Memory B cell (primary cell): ENCODE data around the gene MAP4K3.

Experiments
- ATAC-seq: fragments of 150-1000 bp; cut with Tn5 transposase; 2 replicates; pipeline ENCODE4 v1.10.0; 2021; ENCODE audit warnings: low read depth, mild to moderate bottlenecking, moderate library complexity
- DNase-seq, 2 donors: peaks; one replicate each; pipeline ENCODE4 v3.0.0; 2022; ENCODE audit warnings: low spot score in 2 of 2
- H3K27ac Mint-ChIP-seq: one replicate; pipeline ENCODE4 v1.8.0; 2022; ENCODE audit warnings: mild to moderate bottlenecking, moderate library complexity, mixed read lengths
- H3K27me3 Mint-ChIP-seq: one replicate; pipeline ENCODE4 v1.8.0; 2022; ENCODE audit warnings: mixed read lengths
- H3K36me3 Mint-ChIP-seq: one replicate; pipeline ENCODE4 v1.8.0; 2022; ENCODE audit warnings: mild to moderate bottlenecking, mixed read lengths
- H3K4me1 Mint-ChIP-seq: one replicate; pipeline ENCODE4 v1.8.0; 2022; ENCODE audit warnings: mixed read lengths
- H3K4me3 Mint-ChIP-seq: one replicate; pipeline ENCODE4 v1.8.0; 2022; ENCODE audit warnings: mild to moderate bottlenecking, moderate library complexity, mixed read lengths
- H3K9me3 Mint-ChIP-seq: one replicate; pipeline ENCODE4 v1.8.0; 2022; ENCODE audit warnings: mixed read lengths

MAP4K3 gene

DNA sequence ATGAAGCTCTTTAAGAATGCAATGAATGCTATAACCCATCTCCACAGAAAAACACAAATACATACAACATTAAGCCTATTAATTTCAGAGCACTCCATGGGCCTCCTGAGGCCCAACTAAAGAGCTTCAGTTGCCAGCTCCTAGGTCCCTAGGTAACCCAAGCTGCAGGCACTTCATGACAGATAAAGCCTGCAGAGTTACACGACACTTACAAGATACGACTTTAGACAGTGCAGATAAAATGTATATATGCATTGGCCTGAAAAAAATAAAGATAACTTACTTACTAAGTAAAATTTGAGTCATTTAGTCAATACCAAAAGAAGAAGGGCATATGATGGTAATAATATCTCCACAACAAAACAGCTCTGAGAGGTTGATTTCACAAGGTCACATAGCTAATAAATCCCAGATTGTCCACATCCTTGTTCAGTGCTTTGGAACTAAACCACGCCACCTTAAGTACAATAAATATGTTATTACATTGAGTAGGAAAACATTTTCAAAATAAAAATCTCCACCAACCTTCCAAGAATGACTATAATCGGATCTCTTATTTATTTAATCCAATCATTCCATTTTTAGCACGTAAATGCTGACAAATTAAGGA lies 3.4 kb downstream of the MAP4K3 start:
- no peaks in the 10 kb centered on the region for H3K27me3 Mint-ChIP-seq
- DNase-seq (no peak), ATAC-seq (no peak)
- no peaks in the 10 kb centered on the region for H3K9me3 Mint-ChIP-seq
- H3K36me3 Mint-ChIP-seq: no peaks in the 10 kb centered on the region
- H3K4me3 Mint-ChIP-seq: no peak overlapping the region
- H3K4me1 Mint-ChIP-seq: peaks cover 9% of the 10 kb centered on the region
- H3K27ac Mint-ChIP-seq: no peak overlapping the region

DNA sequence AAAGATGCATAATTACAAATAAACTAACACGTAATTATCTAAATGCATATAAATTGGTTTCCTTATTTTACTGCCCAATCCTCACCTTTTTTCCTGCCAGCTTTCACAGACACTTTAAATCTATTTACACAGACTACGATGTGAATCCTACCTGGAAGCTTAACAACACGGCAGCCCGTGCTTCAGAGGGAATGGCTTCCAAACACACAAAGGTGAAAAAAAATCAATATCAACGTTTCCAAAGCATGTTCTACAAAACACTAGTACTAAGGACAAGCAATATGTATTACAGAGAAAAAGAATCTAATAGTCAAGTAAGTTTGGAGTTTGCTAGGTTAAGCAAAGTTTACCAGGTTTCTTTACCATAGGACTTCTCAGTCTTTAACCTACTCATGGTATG lies 4.4 kb downstream of the MAP4K3 start:
- no peak overlapping the region for H3K4me3 Mint-ChIP-seq
- no peaks in the 10 kb centered on the region for H3K9me3 Mint-ChIP-seq
- ATAC-seq (no peak), DNase-seq (no peak)
- H3K36me3 Mint-ChIP-seq: no peaks in the 10 kb centered on the region
- H3K4me1 Mint-ChIP-seq: peaks cover 9% of the 10 kb centered on the region
- H3K27me3 Mint-ChIP-seq: no peaks in the 10 kb centered on the region
- no peak overlapping the region for H3K27ac Mint-ChIP-seq

GRCh38 chr2:39431592-39432316 lies 5.3 kb downstream of the MAP4K3 start:
- ATAC-seq (no peak), DNase-seq (no peak)
- H3K4me1 Mint-ChIP-seq: peaks cover 12% of the 10 kb centered on the region
- H3K4me3 Mint-ChIP-seq: no peak overlapping the region
- no peaks in the 10 kb centered on the region for H3K27me3 Mint-ChIP-seq
- no peaks in the 10 kb centered on the region for H3K36me3 Mint-ChIP-seq
- no peak overlapping the region for H3K27ac Mint-ChIP-seq
- H3K9me3 Mint-ChIP-seq: no peaks in the 10 kb centered on the region

DNA sequence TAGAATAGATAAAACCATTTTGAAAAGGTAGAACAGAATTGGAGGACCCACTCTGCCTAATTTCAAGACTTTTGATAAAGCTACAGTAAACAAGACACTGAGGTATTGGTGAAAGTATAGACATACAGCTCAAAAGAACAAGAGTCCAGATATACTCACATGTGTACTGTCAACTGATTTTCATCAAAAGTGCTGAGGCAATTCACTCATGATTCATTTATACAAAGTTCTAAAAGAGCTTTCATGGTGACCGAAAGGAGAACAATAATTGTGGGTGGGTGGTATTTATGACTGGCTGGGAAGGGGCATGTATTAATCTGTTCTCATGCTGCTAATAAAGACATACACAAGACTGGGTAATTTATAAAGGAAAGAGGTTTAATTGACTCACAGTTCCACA lies 7.3 kb downstream of the MAP4K3 start:
- Mint-ChIP-seq H3K36me3 (no peaks in the 10 kb centered on the region), H3K4me3 (no peak overlapping the region), H3K27me3 (no peaks in the 10 kb centered on the region), H3K4me1 (peaks cover 2% of the 10 kb centered on the region), H3K9me3 (no peaks in the 10 kb centered on the region), H3K27ac (no peak overlapping the region)
- DNase-seq: no peak
- no peak for ATAC-seq

- Mint-ChIP-seq H3K9me3 (no peaks in the 10 kb centered on the region), H3K27me3 (no peaks in the 10 kb centered on the region), H3K4me1 (peaks cover 7% of the 10 kb centered on the region), H3K4me3 (no peak overlapping the region), H3K27ac (no peak overlapping the region), H3K36me3 (no peaks in the 10 kb centered on the region)
- no peak for ATAC-seq
- DNase-seq: no peak
Measured at GRCh38 chr2:39424951-39425350, 12.1 kb downstream of the MAP4K3 start.

DNA sequence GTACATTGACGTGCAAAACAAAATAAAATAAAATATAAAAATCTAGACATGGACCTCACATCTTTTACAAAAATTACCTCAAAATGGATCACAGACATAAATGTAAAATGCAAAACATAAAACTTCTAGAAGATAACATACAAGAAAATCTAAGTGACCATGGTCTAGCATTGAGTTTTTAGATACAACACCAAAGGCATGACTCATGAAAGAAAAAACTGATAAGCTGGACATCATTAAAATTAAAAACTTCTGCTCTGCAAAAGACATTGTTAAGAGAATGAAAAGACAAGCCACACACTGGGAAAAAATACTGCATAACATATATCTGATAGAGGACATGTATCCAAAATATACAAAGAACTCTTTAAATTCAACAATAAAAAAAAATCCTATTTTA lies 14.4 kb downstream of the MAP4K3 start:
- Mint-ChIP-seq H3K27me3 (no peaks in the 10 kb centered on the region), H3K4me1 (peaks cover 11% of the 10 kb centered on the region), H3K27ac (no peak overlapping the region), H3K4me3 (no peak overlapping the region), H3K36me3 (no peaks in the 10 kb centered on the region), H3K9me3 (no peaks in the 10 kb centered on the region)
- ATAC-seq (no peak), DNase-seq (no peak)

GRCh38 chr2:39421354-39421753 lies 15.7 kb downstream of the MAP4K3 start:
- Mint-ChIP-seq H3K36me3 (no peaks in the 10 kb centered on the region), H3K4me1 (peaks cover 8% of the 10 kb centered on the region), H3K27me3 (no peaks in the 10 kb centered on the region), H3K4me3 (no peak overlapping the region), H3K9me3 (no peaks in the 10 kb centered on the region), H3K27ac (no peak overlapping the region)
- no peak for DNase-seq
- ATAC-seq: no peak

DNA sequence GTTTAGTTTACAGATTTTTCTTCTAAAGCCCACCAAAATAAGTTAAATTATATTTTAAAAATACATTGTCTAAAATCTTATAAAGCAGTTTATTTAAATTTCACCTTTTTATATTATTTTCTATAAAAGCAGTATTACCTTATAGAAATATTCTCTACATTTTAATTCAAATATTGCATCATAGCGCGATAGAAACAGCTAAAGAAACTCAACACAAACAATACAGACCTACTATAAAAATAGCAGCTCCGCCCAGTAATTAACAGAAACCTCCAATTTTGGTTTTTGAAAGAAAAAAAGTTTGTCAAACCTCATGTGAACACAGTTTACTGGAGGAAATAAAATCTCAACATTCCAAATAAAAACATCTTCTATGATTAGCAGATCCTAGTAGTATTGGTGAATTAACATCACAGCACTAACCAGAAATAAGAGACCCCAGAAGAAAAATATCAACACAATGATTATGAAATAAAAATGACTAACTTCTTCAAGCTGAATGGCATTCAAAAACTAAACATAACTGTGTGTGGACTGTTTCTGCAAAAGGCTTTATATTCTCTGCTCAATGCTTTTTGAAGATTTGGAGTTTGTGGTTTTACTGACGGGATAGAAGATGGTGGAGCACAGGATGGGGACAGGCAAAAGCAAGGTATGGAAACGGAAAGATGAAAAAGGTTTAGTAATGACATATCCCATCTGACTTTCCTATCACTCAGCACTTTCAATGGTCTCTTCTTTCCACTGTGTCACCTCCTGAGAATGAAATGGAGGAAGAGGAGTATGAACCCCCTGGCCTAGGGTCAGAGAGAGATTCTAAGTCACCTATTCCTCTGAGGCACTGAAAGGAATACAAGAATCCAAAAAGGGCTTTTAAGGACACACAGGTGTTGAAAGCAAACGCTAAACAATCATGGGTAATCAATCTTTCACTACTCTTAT lies 17.5 kb downstream of the MAP4K3 start:
- no peak for ATAC-seq

GRCh38 chr2:39418491-39418890 lies 18.6 kb downstream of the MAP4K3 start:
- Mint-ChIP-seq H3K27ac (no peak overlapping the region), H3K36me3 (no peaks in the 10 kb centered on the region), H3K4me1 (peaks cover 11% of the 10 kb centered on the region), H3K4me3 (no peak overlapping the region), H3K27me3 (no peaks in the 10 kb centered on the region), H3K9me3 (no peaks in the 10 kb centered on the region)
- no peak for DNase-seq
- no peak for ATAC-seq

More for the DNA sequence above, 17.5 kb downstream of the MAP4K3 start:
- Mint-ChIP-seq H3K27ac (no peak overlapping the region), H3K27me3 (no peaks in the 10 kb centered on the region), H3K36me3 (no peaks in the 10 kb centered on the region), H3K9me3 (no peaks in the 10 kb centered on the region), H3K4me1 (peaks cover 8% of the 10 kb centered on the region), H3K4me3 (no peak overlapping the region)
- DNase-seq: no peak

DNA sequence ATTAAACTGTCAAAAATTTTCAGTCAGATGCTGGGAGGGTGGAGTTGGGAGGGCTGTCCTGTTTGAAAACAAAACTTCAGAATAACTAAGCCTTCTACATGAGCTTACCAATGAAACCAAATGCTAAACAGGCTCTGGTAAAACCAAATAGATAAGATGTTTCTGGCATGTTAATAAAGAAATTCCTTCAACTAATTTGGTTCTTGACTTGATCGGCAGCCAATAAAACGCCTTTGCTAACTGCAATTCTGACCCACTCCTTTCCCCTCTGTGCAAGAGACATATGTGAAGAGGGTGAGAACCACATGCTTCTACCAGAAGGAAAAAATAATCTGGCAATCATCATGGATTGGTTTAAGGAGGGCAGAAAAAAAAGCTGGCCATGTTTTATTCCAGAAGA lies 20.9 kb downstream of the MAP4K3 start:
- no peak for ATAC-seq
- Mint-ChIP-seq H3K9me3 (no peaks in the 10 kb centered on the region), H3K4me3 (no peak overlapping the region), H3K36me3 (no peaks in the 10 kb centered on the region), H3K27ac (no peak overlapping the region), H3K27me3 (no peaks in the 10 kb centered on the region), H3K4me1 (peaks cover 18% of the 10 kb centered on the region)
- DNase-seq: no peak

- peaks cover 20% of the 10 kb centered on the region for H3K4me1 Mint-ChIP-seq
- no peak for ATAC-seq
- no peaks in the 10 kb centered on the region for H3K9me3 Mint-ChIP-seq
- DNase-seq: no peak
- H3K27ac Mint-ChIP-seq: no peak overlapping the region
- no peak overlapping the region for H3K4me3 Mint-ChIP-seq
- H3K36me3 Mint-ChIP-seq: no peaks in the 10 kb centered on the region
- H3K27me3 Mint-ChIP-seq: no peaks in the 10 kb centered on the region
Measured at GRCh38 chr2:39413063-39413737, 23.9 kb downstream of the MAP4K3 start.

DNA sequence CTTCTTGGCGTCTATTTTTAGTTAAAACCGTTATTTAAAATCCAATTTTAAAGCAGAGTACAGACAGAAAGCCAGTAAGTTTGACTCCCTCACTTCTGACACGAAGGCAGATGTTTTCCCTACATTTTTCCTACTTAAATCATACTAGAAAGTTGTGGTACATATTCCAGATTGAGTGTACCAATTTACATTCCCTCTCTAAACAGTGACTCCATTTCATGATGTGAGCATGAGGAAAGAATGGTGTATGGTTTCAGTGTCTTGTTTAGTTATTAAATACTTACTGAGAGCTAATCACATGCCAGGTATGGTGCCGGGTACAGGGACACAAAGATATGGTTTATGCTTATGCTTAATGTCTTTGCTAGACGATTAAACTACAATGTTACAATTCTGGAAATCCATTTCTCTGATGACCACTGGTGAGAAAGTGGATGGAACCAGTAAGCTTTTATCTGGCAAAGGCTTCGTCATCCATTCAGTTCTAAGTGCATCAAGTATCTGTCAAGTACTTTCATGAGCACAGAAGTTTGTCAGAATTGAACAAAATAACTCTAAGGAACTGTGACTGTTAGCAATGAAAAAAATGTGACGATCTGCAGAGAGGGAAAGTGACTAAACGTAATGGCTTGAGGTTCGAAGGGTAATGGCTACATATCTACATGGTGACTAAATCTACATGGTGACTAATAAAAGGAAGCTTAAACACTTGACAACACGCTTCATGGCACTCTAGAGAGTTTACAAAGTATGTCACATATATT lies 25.7 kb downstream of the MAP4K3 start:
- no peak for DNase-seq
- no peaks in the 10 kb centered on the region for H3K9me3 Mint-ChIP-seq
- ATAC-seq: no peak
- H3K27me3 Mint-ChIP-seq: no peaks in the 10 kb centered on the region
- H3K4me1 Mint-ChIP-seq: peaks cover 22% of the 10 kb centered on the region
- no peak overlapping the region for H3K4me3 Mint-ChIP-seq
- H3K27ac Mint-ChIP-seq: no peak overlapping the region
- no peaks in the 10 kb centered on the region for H3K36me3 Mint-ChIP-seq

- Mint-ChIP-seq H3K4me3 (no peak overlapping the region), H3K9me3 (no peaks in the 10 kb centered on the region), H3K4me1 (peaks cover 25% of the 10 kb centered on the region), H3K27me3 (no peaks in the 10 kb centered on the region), H3K36me3 (no peaks in the 10 kb centered on the region), H3K27ac (no peak overlapping the region)
- DNase-seq (no peak), ATAC-seq (no peak)
Measured at GRCh38 chr2:39409697-39410389, 27.2 kb downstream of the MAP4K3 start.
